Choroid plexus epithelial cell (primary cell): ENCODE results near the gene CD3E.

Experiments
- DNase-seq: peaks from one replicate; pipeline ENCODE4 v3.0.0-alpha.2; 2010; ENCODE audit warnings: low read depth
- H3K4me3 ChIP-seq: 2 replicates; pipeline ENCODE4 v1.5.1; 2011; ENCODE audit warnings: low read depth, mild to moderate bottlenecking, control low read depth, low read length, moderate library complexity
- CTCF ChIP-seq: conservative IDR thresholded peaks from 2 replicates; pipeline ENCODE4 v1.5.1; 2011; ENCODE audit warnings: low read depth, mild to moderate bottlenecking, control low read depth, inconsistent platforms, low read length, moderate library complexity

Gene CD3E

DNA sequence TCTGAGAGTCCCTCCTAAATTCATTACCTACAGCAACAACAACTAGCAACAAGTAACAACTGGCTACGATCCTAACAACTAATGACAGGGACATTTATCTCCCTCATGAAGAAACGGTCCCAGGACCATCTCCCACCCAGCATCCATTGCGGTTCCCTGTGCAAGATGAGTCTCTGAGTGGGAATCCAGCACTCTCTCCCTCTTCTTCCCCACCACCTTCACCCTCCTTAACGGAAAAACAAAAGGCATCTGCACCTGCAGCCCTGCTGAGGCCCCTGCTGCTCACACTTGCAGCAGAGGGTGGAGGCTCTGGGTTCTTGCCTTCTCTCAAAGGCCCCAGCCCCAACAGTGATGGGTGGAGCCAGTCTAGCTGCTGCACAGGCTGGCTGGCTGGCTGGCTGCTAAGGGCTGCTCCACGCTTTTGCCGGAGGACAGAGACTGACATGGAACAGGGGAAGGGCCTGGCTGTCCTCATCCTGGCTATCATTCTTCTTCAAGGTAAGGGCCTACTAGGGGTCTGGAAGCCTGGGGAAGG, 39.5 kb downstream of the CD3E start, which contains the start of gene CD3G:
Gene CD3G (plus strand): TSS at position 364 of the 535 bp plus-strand sequence. CDS start 80 bp downstream, at position 444.
- no peak within 1 kb of the TSS for H3K4me3 ChIP-seq
- no peak for TF ChIP-seq CTCF
- no peak for DNase-seq

DNA sequence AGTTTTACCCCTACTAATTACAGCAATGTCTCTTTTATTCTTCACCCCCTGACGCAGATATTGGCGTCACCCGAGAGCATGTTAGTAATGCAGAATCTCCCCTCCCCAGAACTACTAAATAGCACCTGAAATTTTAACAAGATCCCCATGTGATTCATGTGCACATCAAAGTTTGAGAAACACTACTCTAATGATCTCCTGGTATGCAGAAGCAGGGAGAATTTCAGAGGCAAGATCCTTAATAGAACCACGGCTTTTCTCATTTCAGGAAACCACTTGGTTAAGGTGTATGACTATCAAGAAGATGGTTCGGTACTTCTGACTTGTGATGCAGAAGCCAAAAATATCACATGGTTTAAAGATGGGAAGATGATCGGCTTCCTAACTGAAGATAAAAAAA, 44.9 kb downstream of the CD3E start:
- no peak overlapping the region for H3K4me3 ChIP-seq
- DNase-seq, result no peak
- TF ChIP-seq CTCF, result no peak

DNA sequence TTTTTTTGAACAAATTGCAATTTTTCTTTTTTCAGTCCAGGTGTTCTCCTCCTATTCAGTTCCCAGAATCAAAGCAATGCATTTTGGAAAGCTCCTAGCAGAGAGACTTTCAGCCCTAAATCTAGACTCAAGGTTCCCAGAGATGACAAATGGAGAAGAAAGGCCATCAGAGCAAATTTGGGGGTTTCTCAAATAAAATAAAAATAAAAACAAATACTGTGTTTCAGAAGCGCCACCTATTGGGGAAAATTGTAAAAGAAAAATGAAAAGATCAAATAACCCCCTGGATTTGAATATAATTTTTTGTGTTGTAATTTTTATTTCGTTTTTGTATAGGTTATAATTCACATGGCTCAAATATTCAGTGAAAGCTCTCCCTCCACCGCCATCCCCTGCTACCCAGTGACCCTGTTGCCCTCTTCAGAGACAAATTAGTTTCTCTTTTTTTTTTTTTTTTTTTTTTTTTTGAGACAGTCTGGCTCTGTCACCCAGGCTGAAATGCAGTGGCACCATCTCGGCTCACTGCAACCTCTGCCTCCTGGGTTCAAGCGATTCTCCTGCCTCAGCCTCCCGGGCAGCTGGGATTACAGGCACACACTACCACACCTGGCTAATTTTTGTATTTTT, 48.7 kb downstream of the CD3E start:
- peak; percentile 58 for TF ChIP-seq CTCF
- DNase-seq, result peak; percentile 40
- H3K4me3 ChIP-seq, result no peak overlapping the region

DNA sequence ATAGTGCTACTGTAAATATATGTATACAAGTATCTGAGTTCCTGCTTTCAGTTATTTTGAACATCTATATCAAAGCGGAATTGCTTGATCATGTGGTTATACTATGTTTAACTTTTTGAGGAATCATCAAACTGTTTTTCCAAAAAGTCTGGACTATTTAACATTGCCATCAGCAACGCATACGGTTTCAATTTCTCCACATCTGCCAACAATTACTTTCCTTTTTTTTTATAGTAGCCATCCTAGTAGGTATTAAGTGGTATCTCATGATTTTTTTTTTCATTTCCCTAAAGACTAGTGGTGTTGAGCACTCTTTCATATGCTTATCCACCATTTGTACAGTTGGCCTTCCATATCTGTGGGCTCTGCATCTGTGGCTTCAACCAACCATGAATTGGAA, 53.5 kb downstream of the CD3E start:
- TF ChIP-seq CTCF, result no peak
- no peak overlapping the region for H3K4me3 ChIP-seq
- no peak for DNase-seq

GRCh38 chr11:118359295-118359958, 54.9 kb downstream of the CD3E start, which contains the start of gene UBE4A:
UBE4A (plus strand) TSS chr11:118359600; CDS start chr11:118365081, 5,481 bp downstream.
- peak within 1 kb of the TSS; percentile 93 for H3K4me3 ChIP-seq
- no peak for TF ChIP-seq CTCF
- peak; percentile 94 for DNase-seq

- TF ChIP-seq CTCF, result no peak
Measured at GRCh38 chr11:118364956-118365615, 60.6 kb downstream of the CD3E start.

More at GRCh38 chr11:118364956-118365615, 60.6 kb downstream of the CD3E start:
- DNase-seq, result no peak
- H3K4me3 ChIP-seq, result no peak overlapping the region
